Astrocyte (in vitro differentiated cells and primary cell): ENCODE data around the gene BEX4. TPM values are rescaled to one million over a fixed set of nuclear protein-coding genes. Genes with fewer than 3 reads are reported as not detected.
"Not testable (repeated sequence)": the region's sequence is repeated elsewhere in the genome, so short reads cannot be mapped to it uniquely, and the experiment has no call there.

Experiments
- DNase-seq: peaks from one replicate; pipeline ENCODE4 v3.0.0-alpha.2; 2010; ENCODE audit warnings: low read depth
- FAIRE-seq: peaks from 2 replicates; lab custom pipeline; 2011; peaks lifted over from hg19 to GRCh38; lab: Jason Lieb, UNC
- H2AFZ ChIP-seq: 2 replicates; pipeline ENCODE4 v1.6.0; 2012; ENCODE audit warnings: low read depth, low read length, inconsistent platforms
- H3K27ac ChIP-seq: 2 replicates; pipeline ENCODE4 v1.5.1; 2011; ENCODE audit warnings: low read depth, low read length, inconsistent platforms
- H3K27me3 ChIP-seq: 2 replicates; pipeline ENCODE4 v1.6.0; 2011; ENCODE audit warnings: low read length, inconsistent platforms; ENCODE audit not compliant: insufficient read depth
- H3K36me3 ChIP-seq: 2 replicates; pipeline ENCODE4 v1.5.1; 2011; ENCODE audit warnings: low read length, inconsistent platforms; ENCODE audit not compliant: insufficient read depth
- H3K4me1 ChIP-seq: 2 replicates; pipeline ENCODE4 v1.5.1; 2011; ENCODE audit warnings: low read length, inconsistent platforms; ENCODE audit not compliant: insufficient read depth
- H3K4me2 ChIP-seq: 2 replicates; pipeline ENCODE4 v1.6.0; 2012; ENCODE audit warnings: low read length, inconsistent platforms
- H3K4me3 ChIP-seq: 2 replicates; pipeline ENCODE4 v1.5.1; 2011; ENCODE audit warnings: low read depth, mild to moderate bottlenecking, low read length, inconsistent platforms; ENCODE audit not compliant: insufficient read depth
- H3K79me2 ChIP-seq: 2 replicates; pipeline ENCODE4 v1.6.0; 2012; ENCODE audit warnings: mild to moderate bottlenecking, low read length, inconsistent platforms; ENCODE audit not compliant: insufficient read depth
- H3K9ac ChIP-seq: 2 replicates; pipeline ENCODE4 v1.6.0; 2012; ENCODE audit warnings: mild to moderate bottlenecking, low read length, inconsistent platforms
- H3K9me3 ChIP-seq: 2 replicates; pipeline ENCODE4 v1.5.1; 2012; ENCODE audit warnings: low read depth, mild to moderate bottlenecking, low read length, inconsistent platforms; ENCODE audit not compliant: insufficient read depth
- H4K20me1 ChIP-seq: 2 replicates; pipeline ENCODE4 v1.6.0; 2012; ENCODE audit warnings: low read length, inconsistent platforms; ENCODE audit not compliant: insufficient read depth
- H3K27ac Mint-ChIP-seq: one replicate; pipeline ENCODE4 v1.8.0; 2021; ENCODE audit warnings: mild to moderate bottlenecking, mixed read lengths; ENCODE audit not compliant: unreplicated experiment
- H3K27me3 Mint-ChIP-seq: one replicate; pipeline ENCODE4 v1.8.0; 2021; ENCODE audit warnings: low read depth, mixed read lengths; ENCODE audit not compliant: unreplicated experiment
- H3K36me3 Mint-ChIP-seq: one replicate; pipeline ENCODE4 v1.8.0; 2021; ENCODE audit warnings: low read depth, mixed read lengths; ENCODE audit not compliant: unreplicated experiment
- H3K4me1 Mint-ChIP-seq: one replicate; pipeline ENCODE4 v1.8.0; 2021; ENCODE audit warnings: low read depth, mixed read lengths; ENCODE audit not compliant: unreplicated experiment
- H3K4me3 Mint-ChIP-seq: one replicate; pipeline ENCODE4 v1.8.0; 2021; ENCODE audit warnings: mild to moderate bottlenecking, moderate library complexity, mixed read lengths; ENCODE audit not compliant: unreplicated experiment
- H3K9me3 Mint-ChIP-seq: one replicate; pipeline ENCODE4 v1.8.0; 2021; ENCODE audit warnings: mild to moderate bottlenecking, mixed read lengths; ENCODE audit not compliant: unreplicated experiment
- EZH2 ChIP-seq: IDR thresholded peaks from 2 replicates; pipeline ENCODE4 v1.6.1; 2012; ENCODE audit warnings: mild to moderate bottlenecking, low read length, inconsistent platforms; ENCODE audit not compliant: insufficient read depth
- total RNA-seq: library from RNA; stranded (reverse); gene quantifications from 2 replicates; pipeline ENCODE4 v1.2.1, GENCODE V29; 2021
- TF ChIP-seq, protein P1 (sequence below): IDR thresholded peaks from 2 replicates; pipeline ENCODE4 v1.5.1; 2011; ENCODE audit warnings: low read depth, mild to moderate bottlenecking, inconsistent platforms, low read length, moderate library complexity; ENCODE audit not compliant: insufficient read depth

BEX4 gene
- total RNA-seq, 1 donor from 2014 or later: 43.4 TPM

DNA sequence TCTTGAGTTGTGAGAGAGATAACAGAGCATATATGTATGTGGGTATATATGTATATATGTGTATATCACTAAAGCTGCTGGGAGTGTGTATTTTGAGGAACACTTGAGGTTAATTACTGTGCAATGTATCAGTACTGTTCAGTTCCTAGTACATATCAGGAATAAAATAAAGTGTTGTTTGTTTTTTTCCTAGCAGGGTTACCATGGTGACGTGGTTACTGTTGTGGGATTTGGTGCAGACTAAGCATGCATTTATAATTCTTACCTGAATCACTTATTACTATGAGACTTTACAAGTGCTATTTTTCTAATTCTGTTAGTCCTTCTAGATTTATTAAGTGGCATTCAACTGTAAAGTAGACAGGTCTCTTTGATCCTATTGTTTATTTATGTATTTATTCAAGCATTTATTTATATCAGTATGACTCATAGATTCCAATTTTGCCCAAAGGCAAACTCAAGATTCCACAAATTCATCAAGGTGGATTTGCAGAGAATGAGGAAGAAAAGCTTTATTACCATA, 26.9 kb upstream of the BEX4 start:
- H3K9ac ChIP-seq: no peak overlapping the region
- H3K27me3 Mint-ChIP-seq: peaks cover 9% of the 10 kb centered on the region

GRCh38 chrX:103197721-103198306, 17.1 kb upstream of the BEX4 start:
- Histone ChIP-seq H3K9me3 (no peaks in the 10 kb centered on the region), H3K4me2 (peak overlapping the region; percentile 59), H4K20me1 (no peaks in the 10 kb centered on the region), H3K9ac (no peak overlapping the region), H3K27me3 (no peaks in the 10 kb centered on the region), H2AFZ (peak overlapping the region; percentile 63), H3K4me1 (no peaks in the 10 kb centered on the region), H3K79me2 (no peaks in the 10 kb centered on the region), H3K4me3 (no peak overlapping the region), H3K36me3 (no peaks in the 10 kb centered on the region), H3K27ac (peak overlapping the region; percentile 64)
- TF ChIP-seq, protein P1, sequence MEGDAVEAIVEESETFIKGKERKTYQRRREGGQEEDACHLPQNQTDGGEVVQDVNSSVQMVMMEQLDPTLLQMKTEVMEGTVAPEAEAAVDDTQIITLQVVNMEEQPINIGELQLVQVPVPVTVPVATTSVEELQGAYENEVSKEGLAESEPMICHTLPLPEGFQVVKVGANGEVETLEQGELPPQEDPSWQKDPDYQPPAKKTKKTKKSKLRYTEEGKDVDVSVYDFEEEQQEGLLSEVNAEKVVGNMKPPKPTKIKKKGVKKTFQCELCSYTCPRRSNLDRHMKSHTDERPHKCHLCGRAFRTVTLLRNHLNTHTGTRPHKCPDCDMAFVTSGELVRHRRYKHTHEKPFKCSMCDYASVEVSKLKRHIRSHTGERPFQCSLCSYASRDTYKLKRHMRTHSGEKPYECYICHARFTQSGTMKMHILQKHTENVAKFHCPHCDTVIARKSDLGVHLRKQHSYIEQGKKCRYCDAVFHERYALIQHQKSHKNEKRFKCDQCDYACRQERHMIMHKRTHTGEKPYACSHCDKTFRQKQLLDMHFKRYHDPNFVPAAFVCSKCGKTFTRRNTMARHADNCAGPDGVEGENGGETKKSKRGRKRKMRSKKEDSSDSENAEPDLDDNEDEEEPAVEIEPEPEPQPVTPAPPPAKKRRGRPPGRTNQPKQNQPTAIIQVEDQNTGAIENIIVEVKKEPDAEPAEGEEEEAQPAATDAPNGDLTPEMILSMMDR: no peak
- no peak for TF ChIP-seq EZH2
- Mint-ChIP-seq H3K4me3 (no peak overlapping the region), H3K4me1 (peaks cover 11% of the 10 kb centered on the region), H3K36me3 (no peaks in the 10 kb centered on the region), H3K27me3 (no peaks in the 10 kb centered on the region), H3K9me3 (peaks cover 2% of the 10 kb centered on the region), H3K27ac (peak overlapping the region; percentile 90)
- peak; percentile 86 for FAIRE-seq
- peak; percentile 40 for DNase-seq

More for the DNA sequence above, 26.9 kb upstream of the BEX4 start:
- H3K4me3 ChIP-seq: no peak overlapping the region
- no peaks in the 10 kb centered on the region for H3K27me3 ChIP-seq
- Mint-ChIP-seq H3K4me3 (no peak overlapping the region), H3K27ac (no peak overlapping the region), H3K36me3 (no peaks in the 10 kb centered on the region), H3K9me3 (no peaks in the 10 kb centered on the region), H3K4me1 (no peaks in the 10 kb centered on the region)
- FAIRE-seq (peak; percentile 13), DNase-seq (peak; percentile 2)
- no peak overlapping the region for H2AFZ ChIP-seq
- no peaks in the 10 kb centered on the region for H3K4me1 ChIP-seq
- H3K4me2 ChIP-seq: no peak overlapping the region
- TF ChIP-seq EZH2: no peak
- TF ChIP-seq, protein P1: no peak
- H3K79me2 ChIP-seq: no peaks in the 10 kb centered on the region
- H4K20me1 ChIP-seq: no peaks in the 10 kb centered on the region
- H3K36me3 ChIP-seq: no peaks in the 10 kb centered on the region
- no peaks in the 10 kb centered on the region for H3K9me3 ChIP-seq
- no peak overlapping the region for H3K27ac ChIP-seq

DNA sequence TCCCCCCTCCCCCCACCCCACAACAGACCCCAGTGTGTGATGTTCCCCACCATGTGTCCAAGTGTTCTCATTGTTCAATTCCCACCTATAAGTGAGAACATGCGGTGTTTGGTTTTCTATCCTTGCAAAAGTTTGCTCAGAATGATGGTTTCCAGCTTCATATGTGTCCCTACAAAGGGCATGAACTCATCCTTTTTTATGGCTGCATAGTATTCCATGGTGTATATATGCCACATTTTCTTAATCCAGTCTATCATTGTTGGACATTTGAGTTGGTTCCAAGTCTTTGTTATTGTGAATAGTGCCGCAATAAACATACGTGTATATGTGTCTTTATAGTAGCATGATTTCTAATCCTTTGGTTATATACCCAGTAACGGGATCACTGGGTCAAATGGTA, 16.2 kb upstream of the BEX4 start:
- not testable (repeated sequence) for H3K4me3 Mint-ChIP-seq, H3K9me3 ChIP-seq, H3K27me3 ChIP-seq, H3K9ac ChIP-seq, H4K20me1 ChIP-seq, H3K27ac ChIP-seq, H3K9me3 Mint-ChIP-seq, H3K4me1 ChIP-seq, H3K4me3 ChIP-seq, H3K4me2 ChIP-seq, H3K27me3 Mint-ChIP-seq, H2AFZ ChIP-seq, H3K36me3 Mint-ChIP-seq, H3K79me2 ChIP-seq, H3K36me3 ChIP-seq, DNase-seq
- H3K4me1 Mint-ChIP-seq: peaks cover 11% of the 10 kb centered on the region
- FAIRE-seq: peak; percentile 68
- peak overlapping the region; percentile 38 for H3K27ac Mint-ChIP-seq
